Measurements from ENCODE around the gene RBM3.

DNA sequence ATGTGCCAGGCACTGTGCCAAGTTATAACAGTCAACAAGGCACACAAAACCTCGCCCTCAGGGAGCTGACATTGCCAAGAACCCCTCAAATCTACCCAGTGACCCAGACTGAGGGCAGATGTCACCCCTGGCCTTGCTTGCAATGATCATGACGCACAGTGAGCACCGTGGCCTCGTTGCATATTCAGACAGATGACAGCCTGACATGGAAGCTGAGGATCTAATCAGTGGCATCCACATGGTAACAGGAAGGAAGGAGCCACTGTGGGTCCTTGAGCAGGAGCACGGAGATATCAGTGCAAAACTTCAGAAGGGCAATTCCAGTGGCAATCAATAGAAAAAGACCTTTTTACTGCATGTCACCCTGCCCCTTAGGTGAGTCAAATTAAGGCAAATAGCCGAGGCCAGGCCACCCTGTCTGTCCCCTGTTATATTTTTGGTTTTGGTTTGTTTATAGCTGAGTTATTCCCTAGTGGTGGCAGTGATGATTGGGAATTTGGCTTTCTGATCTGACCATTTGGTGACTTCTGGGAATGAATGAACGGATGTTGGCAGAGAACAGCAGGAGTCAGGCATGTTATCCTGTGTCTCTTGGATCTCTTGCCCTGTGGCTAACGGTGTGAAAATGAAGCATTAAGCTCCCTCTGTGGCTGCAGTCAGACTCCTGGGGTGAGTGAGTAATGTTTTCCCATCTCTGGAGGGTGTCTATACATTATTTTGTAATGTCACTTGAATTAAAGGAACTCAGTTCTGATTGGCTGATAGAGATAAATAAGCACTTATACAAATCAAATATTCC, 43.5 kb downstream of the RBM3 start:
- TF ChIP-seq EZH2phosphoT487 (IDR thresholded peaks at IDR 0.05; ENCODE audit: low read length), result no peak
- TF ChIP-seq, protein P1, sequence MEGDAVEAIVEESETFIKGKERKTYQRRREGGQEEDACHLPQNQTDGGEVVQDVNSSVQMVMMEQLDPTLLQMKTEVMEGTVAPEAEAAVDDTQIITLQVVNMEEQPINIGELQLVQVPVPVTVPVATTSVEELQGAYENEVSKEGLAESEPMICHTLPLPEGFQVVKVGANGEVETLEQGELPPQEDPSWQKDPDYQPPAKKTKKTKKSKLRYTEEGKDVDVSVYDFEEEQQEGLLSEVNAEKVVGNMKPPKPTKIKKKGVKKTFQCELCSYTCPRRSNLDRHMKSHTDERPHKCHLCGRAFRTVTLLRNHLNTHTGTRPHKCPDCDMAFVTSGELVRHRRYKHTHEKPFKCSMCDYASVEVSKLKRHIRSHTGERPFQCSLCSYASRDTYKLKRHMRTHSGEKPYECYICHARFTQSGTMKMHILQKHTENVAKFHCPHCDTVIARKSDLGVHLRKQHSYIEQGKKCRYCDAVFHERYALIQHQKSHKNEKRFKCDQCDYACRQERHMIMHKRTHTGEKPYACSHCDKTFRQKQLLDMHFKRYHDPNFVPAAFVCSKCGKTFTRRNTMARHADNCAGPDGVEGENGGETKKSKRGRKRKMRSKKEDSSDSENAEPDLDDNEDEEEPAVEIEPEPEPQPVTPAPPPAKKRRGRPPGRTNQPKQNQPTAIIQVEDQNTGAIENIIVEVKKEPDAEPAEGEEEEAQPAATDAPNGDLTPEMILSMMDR (IDR thresholded peaks at IDR 0.05; ENCODE audit: low read length), result no peak

Data from MM.1S (cell line).